CD14-positive monocyte (primary cell): ENCODE data around the gene GDPD4. TPM values are rescaled to one million over a fixed set of nuclear protein-coding genes. Genes with fewer than 3 reads are reported as not detected.

Experiments used
- DNase-seq, 3 donors: peaks; one replicate each; pipeline ENCODE4 v3.0.0-alpha.2; 2011 to 2022
- H2AFZ ChIP-seq: 2 replicates; pipeline ENCODE4 v1.6.0; 2012; ENCODE audit warnings: mild to moderate bottlenecking, low read depth, low read length, inconsistent platforms; ENCODE audit not compliant: insufficient read depth, poor library complexity, severe bottlenecking
- H3K27ac ChIP-seq, 2 donors: 1 replicate in 1 of 2; 2 replicates in 1 of 2; pipeline ENCODE4 v1.5.1; 2012 to 2013; ENCODE audit warnings: low read length in 2 of 2, control low read depth in 1 of 2, inconsistent platforms in 1 of 2, low read depth in 1 of 2, mild to moderate bottlenecking in 1 of 2
- H3K27me3 ChIP-seq, 2 donors: one replicate each; pipeline versions ENCODE4 v1.6.0 to v1.6.1; 2011 to 2013; ENCODE audit warnings: low read length in 2 of 2; ENCODE audit not compliant: control insufficient read depth in 2 of 2, insufficient read depth in 2 of 2
- H3K36me3 ChIP-seq, 2 donors: replicated peaks in 1 of 2; 1 replicate in 1 of 2; 2 replicates in 1 of 2; pipeline versions ENCODE4 v1.5.1 to v1.6.1; 2012 to 2013; ENCODE audit warnings: low read length in 2 of 2, control low read depth in 1 of 2, inconsistent platforms in 1 of 2, mild to moderate bottlenecking in 1 of 2; ENCODE audit not compliant: insufficient read depth in 2 of 2, control insufficient read depth in 1 of 2
- H3K4me1 ChIP-seq, 2 donors: 1 replicate in 1 of 2; 2 replicates in 1 of 2; pipeline versions ENCODE4 v1.5.1 to v1.6.1; 2012 to 2013; ENCODE audit warnings: low read length in 2 of 2, control low read depth in 1 of 2, inconsistent platforms in 1 of 2, mild to moderate bottlenecking in 1 of 2, moderate library complexity in 1 of 2; ENCODE audit not compliant: insufficient read depth in 2 of 2, control insufficient read depth in 1 of 2
- H3K4me2 ChIP-seq: replicated peaks from 2 replicates; pipeline ENCODE3; 2012; ENCODE audit warnings: low read length, moderate library complexity, mild to moderate bottlenecking; ENCODE audit not compliant: poor library complexity, severe bottlenecking; ENCODE audit errors: extremely low read depth
- H3K4me3 ChIP-seq, 3 experiments: fragments of 200-600 bp in 1 of 3; sonication (generic) in 1 of 3; replicated peaks in 1 of 3; 1 replicate in 2 of 3; 2 replicates in 1 of 3; pipeline ENCODE4 v1.5.1; 2011 to 2013; ENCODE audit warnings: low read length in 3 of 3, mild to moderate bottlenecking in 3 of 3, control low read depth in 2 of 3, low read depth in 2 of 3, inconsistent platforms in 1 of 3, moderate library complexity in 1 of 3
- H3K79me2 ChIP-seq: 2 replicates; pipeline ENCODE4 v1.6.0; 2012; ENCODE audit warnings: mild to moderate bottlenecking, control low read depth, inconsistent platforms, low read length, moderate library complexity; ENCODE audit not compliant: insufficient read depth
- H3K9ac ChIP-seq: 2 replicates; pipeline ENCODE4 v1.6.0; 2017; ENCODE audit warnings: low read length, mild to moderate bottlenecking; ENCODE audit not compliant: insufficient read depth, poor library complexity, severe bottlenecking
- H3K9me3 ChIP-seq, 2 donors: replicated peaks in 1 of 2; 1 replicate in 1 of 2; 2 replicates in 1 of 2; pipeline versions ENCODE4 v1.5.1 to v1.6.1; 2012 to 2013; ENCODE audit warnings: low read length in 2 of 2, control low read depth in 1 of 2; ENCODE audit not compliant: control insufficient read depth in 1 of 2, insufficient read depth in 1 of 2
- H4K20me1 ChIP-seq: 2 replicates; pipeline ENCODE4 v1.6.0; 2012; ENCODE audit warnings: mild to moderate bottlenecking, low read length, control low read depth, moderate library complexity; ENCODE audit not compliant: insufficient read depth
- H3K27ac Mint-ChIP-seq, 7 donors: one replicate each; pipeline ENCODE4 v1.8.0; 2020; ENCODE audit warnings: mild to moderate bottlenecking in 7 of 7, mixed read lengths in 7 of 7, moderate library complexity in 6 of 7, inconsistent platforms in 2 of 7
- H3K27me3 Mint-ChIP-seq, 3 donors: one replicate each; pipeline ENCODE4 v1.8.0; 2021 to 2022; ENCODE audit warnings: low read depth in 3 of 3, mild to moderate bottlenecking in 3 of 3, mixed read lengths in 3 of 3, moderate library complexity in 3 of 3, inconsistent platforms in 1 of 3
- H3K36me3 Mint-ChIP-seq, 2 donors: one replicate each; pipeline ENCODE4 v1.8.0; 2020; ENCODE audit warnings: mixed read lengths in 2 of 2, inconsistent platforms in 1 of 2, mild to moderate bottlenecking in 1 of 2
- H3K4me1 Mint-ChIP-seq: one replicate; pipeline ENCODE4 v1.8.0; 2020; ENCODE audit warnings: mild to moderate bottlenecking, mixed read lengths
- H3K4me3 Mint-ChIP-seq, 2 donors: one replicate each; pipeline ENCODE4 v1.8.0; 2020; ENCODE audit warnings: mild to moderate bottlenecking in 2 of 2, mixed read lengths in 2 of 2, moderate library complexity in 1 of 2
- H3K9me3 Mint-ChIP-seq, 7 donors: one replicate each; pipeline ENCODE4 v1.8.0; 2020 to 2022; ENCODE audit warnings: mixed read lengths in 7 of 7, mild to moderate bottlenecking in 6 of 7, moderate library complexity in 6 of 7, inconsistent platforms in 2 of 7
- CTCF ChIP-seq: fragments of 200-600 bp; IDR thresholded peaks from one replicate; pipeline ENCODE4 v1.8.0; 2022; ENCODE audit warnings: antibody characterized with exemption, mild to moderate bottlenecking
- WGBS: methylation state at CpG from one replicate; pipeline ENCODE4 v1.1.5; 2013; ENCODE audit warnings: missing lambda C conversion rate; ENCODE audit not compliant: insufficient coverage; 5-methylcytosine and 5-hydroxymethylcytosine counted together
- intact Hi-C, 2 donors: fragments of 100-400 bp; cut with micrococcal nuclease; formaldehyde crosslinking; loops; one replicate each; pipeline versions ENCODE4 v1.15.0 to v1.15.1; 2023
- polyA plus RNA-seq, 3 donors: library from polyadenylated mRNA; depleted of rRNA in 1 of 3; unstranded in 2 of 3; stranded (reverse) in 1 of 3; fragments of 300-500 nt in 2 of 3; fragments of >200 nt in 1 of 3; fragmentation: Illumina TruSeq in 2 of 3; gene quantifications; 1 replicate in 2 of 3; 2 replicates in 1 of 3; pipeline ENCODE4 v1.2.3, GENCODE V29; 2012 to 2021

The GDPD4 gene
- polyA plus RNA-seq, 3 donors: not detected

DNA sequence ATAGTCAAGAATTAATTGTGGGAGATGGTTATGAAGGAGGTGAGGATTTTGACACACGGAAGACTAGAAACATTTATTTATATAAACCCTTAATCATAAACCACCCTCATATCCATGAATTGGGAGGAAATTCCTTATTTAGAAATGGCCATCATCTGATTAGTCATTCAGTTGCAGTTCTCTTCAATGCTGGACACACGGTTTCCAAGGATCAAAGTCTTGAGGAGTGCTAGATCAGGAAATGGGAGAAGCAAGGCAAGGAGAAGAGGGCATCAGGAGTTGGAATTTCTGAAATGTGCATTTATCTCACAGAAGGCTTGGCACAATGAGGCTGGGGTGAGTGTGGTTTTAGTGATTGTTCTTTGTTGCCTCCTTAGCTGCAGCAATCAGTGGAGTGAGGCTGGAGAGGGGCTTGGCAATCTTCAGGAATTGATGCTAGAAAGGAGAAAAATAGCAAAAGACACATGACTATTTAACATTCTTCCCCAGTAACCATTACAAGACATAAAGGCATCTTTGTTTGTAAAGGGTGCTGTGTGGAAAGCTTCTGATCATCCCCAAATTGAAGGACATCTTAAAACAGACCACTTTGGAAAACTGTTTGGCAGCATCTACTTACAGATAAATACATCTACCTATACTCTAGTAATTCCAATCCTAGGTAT lies 21.6 kb upstream of the GDPD4 start:
- Histone ChIP-seq H3K79me2 (peaks cover 5% of the 10 kb centered on the region), H3K4me1 (no peaks in the 10 kb centered on the region), H3K9me3 (no peaks in the 10 kb centered on the region), H3K36me3 (peaks cover 55 to 62% of the 10 kb centered on the region in 2 donors), H3K4me3 (no peak overlapping the region), H3K27me3 (no peaks in the 10 kb centered on the region), H4K20me1 (peaks cover 51% of the 10 kb centered on the region), H2AFZ (no peak overlapping the region), H3K4me2 (no peak overlapping the region), H3K27ac (no peak overlapping the region), H3K9ac (no peak overlapping the region)
- intact Hi-C loops: no loop called here
- no peak for TF ChIP-seq CTCF
- Mint-ChIP-seq H3K27me3 (peaks cover 0 to 2% (median 0%) of the 10 kb centered on the region in 3 donors), H3K36me3 (peaks cover 50 to 57% of the 10 kb centered on the region in 2 donors), H3K4me1 (no peaks in the 10 kb centered on the region), H3K4me3 (no peak overlapping the region), H3K27ac (peak overlapping the region in 1 of 7 donors; percentile 2), H3K9me3 (peaks cover 0 to 1% (median 0%) of the 10 kb centered on the region in 7 donors)
- DNase-seq: no peak
- 100% methylated on average over 1 of the region's 2 CpGs for WGBS

DNA sequence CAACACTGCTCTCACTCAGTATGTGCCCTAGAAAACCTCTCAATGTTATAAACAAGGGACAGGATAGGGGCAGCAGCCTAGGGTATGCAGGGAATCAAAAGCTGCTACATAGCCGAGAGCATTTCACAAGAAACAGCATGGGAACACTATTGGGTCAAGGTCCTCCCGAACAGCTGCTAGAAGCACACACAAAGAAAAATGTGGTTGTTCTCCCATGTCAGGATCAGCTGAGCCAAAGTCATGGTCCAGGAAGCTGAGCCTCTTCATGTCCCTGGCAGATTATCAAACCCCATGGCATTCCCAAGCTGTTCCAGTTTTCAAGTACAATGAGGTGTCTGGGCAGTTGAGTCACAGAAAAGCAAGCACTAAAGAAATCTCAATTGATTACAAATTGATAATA lies 21.0 kb upstream of the GDPD4 start:
- no peak overlapping the region for H3K4me3 Mint-ChIP-seq
- H3K27me3 ChIP-seq: no peaks in the 10 kb centered on the region
- no peak for DNase-seq
- H3K27me3 Mint-ChIP-seq: peaks cover 0 to 2% (median 0%) of the 10 kb centered on the region in 3 donors
- H3K27ac ChIP-seq: no peak overlapping the region
- H3K36me3 ChIP-seq: peaks cover 55 to 62% of the 10 kb centered on the region in 2 donors
- H3K4me1 ChIP-seq: no peaks in the 10 kb centered on the region
- H4K20me1 ChIP-seq: peaks cover 51% of the 10 kb centered on the region
- WGBS: 100% methylated on average over 2 of the region's 2 CpGs
- H3K9me3 Mint-ChIP-seq: peaks cover 0 to 1% (median 0%) of the 10 kb centered on the region in 7 donors
- no peak overlapping the region for H3K9ac ChIP-seq
- no peaks in the 10 kb centered on the region for H3K4me1 Mint-ChIP-seq
- H3K27ac Mint-ChIP-seq: no peak overlapping the region
- H2AFZ ChIP-seq: no peak overlapping the region
- no peak overlapping the region for H3K4me3 ChIP-seq
- no peaks in the 10 kb centered on the region for H3K9me3 ChIP-seq
- intact Hi-C loops: no loop called here
- no peak overlapping the region for H3K4me2 ChIP-seq
- peaks cover 5% of the 10 kb centered on the region for H3K79me2 ChIP-seq
- TF ChIP-seq CTCF: no peak
- H3K36me3 Mint-ChIP-seq: peaks cover 46 to 53% of the 10 kb centered on the region in 2 donors
